ENCODE results near the gene ANKS1B. TPM values are rescaled to one million over a fixed set of nuclear protein-coding genes. Genes with fewer than 3 reads are reported as not detected.
"Not testable (repeated sequence)": the region's sequence is repeated elsewhere in the genome, so short reads cannot be mapped to it uniquely, and the experiment has no call there.

ANKS1B gene
- polyA plus RNA-seq, 3 donors: 4.2 to 5.4 (median 4.8) TPM

GRCh38 chr12:99706736-99707473 is 277.8 kb downstream of the ANKS1B start:
- DNase-seq: no peak

- DNase-seq: no peak
These were observed 280.3 kb downstream of the ANKS1B start for GRCh38 chr12:99704458-99704857.

- DNase-seq: no peak
These were observed 280.7 kb downstream of the ANKS1B start for GRCh38 chr12:99704036-99704435.

GRCh38 chr12:99700032-99700431 is 284.7 kb downstream of the ANKS1B start:
- DNase-seq: no peak

GRCh38 chr12:99695050-99695449 is 289.7 kb downstream of the ANKS1B start:
- DNase-seq: no peak

GRCh38 chr12:99686142-99686541 is 298.6 kb downstream of the ANKS1B start:
- no peak for DNase-seq

GRCh38 chr12:99680276-99680675 is 304.5 kb downstream of the ANKS1B start:
- no peak for DNase-seq

- DNase-seq: no peak
These were observed 314.1 kb downstream of the ANKS1B start for GRCh38 chr12:99670635-99671034.

GRCh38 chr12:99658671-99659349 is 325.9 kb downstream of the ANKS1B start:
- DNase-seq: peak; percentile 2

- no peak for DNase-seq
These were observed 335.2 kb downstream of the ANKS1B start for GRCh38 chr12:99649551-99649950.

GRCh38 chr12:99648183-99648582 is 336.6 kb downstream of the ANKS1B start:
- DNase-seq: no peak

GRCh38 chr12:99647453-99647852 is 337.3 kb downstream of the ANKS1B start, which contains the start of gene GARIN6:
Gene GARIN6 (plus strand): TSS chr12:99647753. CDS start chr12:99648175, 422 bp downstream.
- DNase-seq: no peak

- DNase-seq: no peak
These were observed 340.1 kb downstream of the ANKS1B start for GRCh38 chr12:99644629-99645028.

- DNase-seq: no peak
These were observed 357.3 kb downstream of the ANKS1B start for GRCh38 chr12:99627459-99627858.

- not testable (repeated sequence) for DNase-seq
These were observed 360.1 kb downstream of the ANKS1B start for GRCh38 chr12:99624591-99624990.

GRCh38 chr12:99620159-99620479 is 364.6 kb downstream of the ANKS1B start:
- DNase-seq: no peak

- peak; percentile 0 for DNase-seq
These were observed 365.2 kb downstream of the ANKS1B start for GRCh38 chr12:99619389-99620158.

GRCh38 chr12:99618657-99619056 is 366.1 kb downstream of the ANKS1B start:
- DNase-seq: no peak

- DNase-seq: no peak
These were observed 373.1 kb downstream of the ANKS1B start for GRCh38 chr12:99611599-99611998.

- no peak for DNase-seq
These were observed 373.6 kb downstream of the ANKS1B start for GRCh38 chr12:99611117-99611516.

- no peak for DNase-seq
These were observed 375.1 kb downstream of the ANKS1B start for GRCh38 chr12:99609455-99610181.

GRCh38 chr12:99600388-99600787 is 384.3 kb downstream of the ANKS1B start:
- DNase-seq: peak; percentile 0

Data from renal pelvis (tissue), 4 donors.